Lung (tissue), 12 donors: Measurements from ENCODE around the gene FKBP9. TPM values are rescaled to one million over a fixed set of nuclear protein-coding genes. Genes with fewer than 3 reads are reported as not detected.
A peak's percentile ranks its signal among the peaks of the same experiment; 100 is the strongest.

Source experiments
- ATAC-seq: fragments of 200-7000 bp; cut with Tn5 transposase; one replicate; pipeline ENCODE4 v1.9.1; 2020; ENCODE audit warnings: moderate number of reproducible peaks; ENCODE audit not compliant: insufficient read depth, low FRiP score
- DNase-seq, 3 donors: peaks; one replicate each; pipeline ENCODE4 v3.0.0-alpha.2; 2013 to 2017
- H3K27ac ChIP-seq, 2 donors: one replicate each; pipeline ENCODE4 v1.5.1; 2013; ENCODE audit warnings: mild to moderate bottlenecking in 2 of 2, moderate library complexity in 2 of 2, control low read depth in 1 of 2, inconsistent platforms in 1 of 2, low read depth in 1 of 2, low read length in 1 of 2
- H3K27me3 ChIP-seq, 3 donors: one replicate each; pipeline ENCODE4 v1.5.1; 2013; ENCODE audit warnings: low read length in 2 of 3; ENCODE audit not compliant: control insufficient read depth in 3 of 3, insufficient read depth in 3 of 3
- H3K36me3 ChIP-seq, 4 donors: one replicate each; pipeline ENCODE4 v1.5.1; 2013; ENCODE audit warnings: low read length in 4 of 4, mild to moderate bottlenecking in 1 of 4, moderate library complexity in 1 of 4; ENCODE audit not compliant: control insufficient read depth in 4 of 4, insufficient read depth in 4 of 4
- H3K4me1 ChIP-seq, 5 donors: one replicate each; pipeline ENCODE4 v1.5.1; 2013; ENCODE audit warnings: low read length in 5 of 5, mild to moderate bottlenecking in 2 of 5, moderate library complexity in 1 of 5; ENCODE audit not compliant: control insufficient read depth in 5 of 5, insufficient read depth in 5 of 5
- H3K4me3 ChIP-seq: one replicate; pipeline ENCODE4 v1.5.1; 2013; ENCODE audit warnings: mild to moderate bottlenecking, control low read depth, moderate library complexity
- H3K9ac ChIP-seq, 2 donors: one replicate each; pipeline ENCODE4 v1.5.1; 2013; ENCODE audit warnings: low read length in 2 of 2, control low read depth in 1 of 2; ENCODE audit not compliant: insufficient read depth in 1 of 2
- H3K9me3 ChIP-seq, 4 donors: one replicate each; pipeline ENCODE4 v1.5.1; 2013; ENCODE audit warnings: low read length in 3 of 4, mild to moderate bottlenecking in 1 of 4, moderate library complexity in 1 of 4; ENCODE audit not compliant: control insufficient read depth in 4 of 4, insufficient read depth in 3 of 4
- CTCF ChIP-seq: IDR thresholded peaks from 2 replicates; pipeline ENCODE4 v1.5.1; 2012; ENCODE audit warnings: mild to moderate bottlenecking; ENCODE audit errors: control extremely low read depth, extremely low read depth
- WGBS, 2 donors: extraction: QIAGEN DNeasy Blood & Tissue Kit; methylation state at CpG; one replicate each; pipeline ENCODE4 v1.1.7; 2013; 5-methylcytosine and 5-hydroxymethylcytosine counted together
- polyA plus RNA-seq, 2 donors: library from polyadenylated mRNA; stranded (reverse); fragments of 200-250 nt; gene quantifications; one replicate each; pipeline ENCODE4 v1.2.1, GENCODE V29; 2013
- total RNA-seq, 2 donors: library from RNA; depleted of rRNA in 1 of 2; stranded (reverse); fragments of >200 nt in 1 of 2; gene quantifications; one replicate each; pipeline ENCODE4 v1.2.1, GENCODE V29; 2014 to 2021
- donor health status: control.
- donor health status: control.
- donor health status: Bipolar disorder and iron deficiency.
- donor health status: healthy.
- donor health status: DM: yes; HTN: yes; CAD: no.

Gene FKBP9
- total and polyA plus RNA-seq, 4 donors: 24.2 to 118 (median 74.1) TPM

DNA sequence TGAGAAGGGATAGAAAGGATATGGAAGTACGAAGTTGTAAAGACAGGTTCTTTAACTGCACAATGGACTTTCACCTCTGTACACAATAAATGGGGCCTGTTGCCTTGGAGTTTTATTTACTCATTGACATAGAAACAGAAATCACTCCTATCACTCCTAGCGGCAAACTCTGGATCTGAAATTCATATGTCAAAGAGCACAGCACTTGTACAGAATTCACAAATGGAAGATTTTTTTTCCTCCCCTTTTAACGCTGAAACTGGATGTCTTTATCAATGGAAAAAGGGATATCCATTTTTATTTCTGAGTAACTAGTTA is 87.1 kb downstream of the FKBP9 start:
- 52 to 77% methylated on average over 3 of the region's 3 CpGs for WGBS, 2 donors
- H3K4me3 ChIP-seq: no peak overlapping the region
- H3K36me3 ChIP-seq: no peaks in the 10 kb centered on the region
- H3K27me3 ChIP-seq: no peaks in the 10 kb centered on the region
- H3K9me3 ChIP-seq: no peaks in the 10 kb centered on the region
- H3K4me1 ChIP-seq: peaks cover 2 to 10% (median 6%) of the 10 kb centered on the region in 5 donors
- peak in 1 of 3 donors; percentile 25 for DNase-seq
- no peak for TF ChIP-seq CTCF
- no peak overlapping the region for H3K27ac ChIP-seq
- no peak overlapping the region for H3K9ac ChIP-seq
- no peak for ATAC-seq

DNA sequence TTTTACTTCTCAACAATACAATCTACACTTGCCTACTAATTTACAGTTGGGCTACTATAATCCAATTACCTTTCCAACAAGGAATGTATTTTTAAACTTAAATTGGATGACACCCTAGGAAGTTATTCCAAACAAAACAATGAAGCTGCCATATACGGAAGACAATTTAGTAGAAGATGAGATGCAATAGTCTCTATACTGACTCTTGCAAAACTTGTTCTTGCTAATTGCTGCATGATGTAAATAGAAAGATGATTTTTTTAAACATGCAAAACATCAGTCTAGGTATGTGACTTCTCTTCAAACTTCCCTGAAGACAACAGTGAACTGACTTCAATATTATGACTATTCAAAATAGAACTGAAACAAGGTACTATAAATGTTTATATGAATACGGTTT is 87.7 kb downstream of the FKBP9 start:
- WGBS, 2 donors: 14 to 29% methylated on average over 2 of the region's 2 CpGs
- no peak overlapping the region for H3K27ac ChIP-seq
- peaks cover 2 to 7% (median 6%) of the 10 kb centered on the region in 5 donors for H3K4me1 ChIP-seq
- H3K4me3 ChIP-seq: no peak overlapping the region
- no peaks in the 10 kb centered on the region for H3K36me3 ChIP-seq
- no peaks in the 10 kb centered on the region for H3K9me3 ChIP-seq
- H3K9ac ChIP-seq: no peak overlapping the region
- DNase-seq (no peak), ATAC-seq (no peak)
- TF ChIP-seq CTCF: no peak
- H3K27me3 ChIP-seq: no peaks in the 10 kb centered on the region

GRCh38 chr7:33048257-33048656 is 91.0 kb downstream of the FKBP9 start:
- Histone ChIP-seq H3K27me3 (no peaks in the 10 kb centered on the region), H3K36me3 (no peaks in the 10 kb centered on the region), H3K9me3 (no peaks in the 10 kb centered on the region), H3K9ac (no peak overlapping the region), H3K4me3 (no peak overlapping the region), H3K4me1 (peaks cover 0 to 11% (median 2%) of the 10 kb centered on the region in 5 donors), H3K27ac (no peak overlapping the region)
- DNase-seq (no peak), ATAC-seq (no peak)
- TF ChIP-seq CTCF: no peak
- 95 to 97% methylated on average over 3 of the region's 3 CpGs for WGBS, 2 donors

DNA sequence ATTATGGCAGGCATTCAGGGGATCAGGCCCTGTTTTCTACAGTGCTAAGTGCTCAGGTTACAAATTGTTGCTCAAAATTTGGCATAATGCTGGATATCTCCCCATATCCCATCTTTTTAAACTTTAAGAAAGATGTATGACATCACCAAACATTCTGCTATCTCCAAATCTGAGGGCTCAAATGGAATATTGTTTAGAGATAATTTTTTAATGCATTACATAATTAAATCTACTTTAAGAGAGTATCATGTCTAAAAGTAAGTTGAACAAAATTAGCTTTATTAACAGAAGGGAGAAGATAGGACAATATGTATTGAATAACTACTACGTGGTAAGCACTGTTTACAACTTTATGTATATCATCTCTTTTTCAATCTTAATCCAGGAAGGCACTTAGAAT is 91.5 kb downstream of the FKBP9 start:
- no peaks in the 10 kb centered on the region for H3K36me3 ChIP-seq
- H3K9ac ChIP-seq: no peak overlapping the region
- H3K27me3 ChIP-seq: no peaks in the 10 kb centered on the region
- ATAC-seq (no peak), DNase-seq (no peak)
- H3K4me1 ChIP-seq: peaks cover 0 to 11% (median 2%) of the 10 kb centered on the region in 5 donors
- H3K9me3 ChIP-seq: no peaks in the 10 kb centered on the region
- TF ChIP-seq CTCF: no peak
- WGBS, 2 donors: 88 to 90% methylated on average over 1 of the region's 1 CpG
- H3K4me3 ChIP-seq: no peak overlapping the region
- H3K27ac ChIP-seq: no peak overlapping the region
